Measurements from ENCODE around the gene KMT5B. TPM values are rescaled to one million over a fixed set of nuclear protein-coding genes. Genes with fewer than 3 reads are reported as not detected.
A peak's percentile ranks its signal among the peaks of the same experiment; 100 is the strongest.

Gene KMT5B
- total RNA-seq, 1 experiment from 2014 or later = 12.4 TPM

- no peak for DNase-seq (ENCODE audit: low spot score)
These were observed 67.8 kb downstream of the KMT5B start for GRCh38 chr11:68145120-68145866.

GRCh38 chr11:68143310-68143689 is 69.8 kb downstream of the KMT5B start:
- DNase-seq (ENCODE audit: low spot score) = no peak

- no peak for DNase-seq (ENCODE audit: low spot score)
These were observed 70.4 kb downstream of the KMT5B start for GRCh38 chr11:68142441-68143309.

- DNase-seq (ENCODE audit: low spot score) = peak; percentile 37
These were observed 71.1 kb downstream of the KMT5B start for GRCh38 chr11:68142028-68142412.

GRCh38 chr11:68141246-68142027 is 71.7 kb downstream of the KMT5B start:
- no peak for DNase-seq (ENCODE audit: low spot score)

GRCh38 chr11:68140496-68141245 is 72.4 kb downstream of the KMT5B start:
- DNase-seq (ENCODE audit: low spot score) = no peak

- no peak for DNase-seq (ENCODE audit: low spot score)
These were observed 74.9 kb downstream of the KMT5B start for GRCh38 chr11:68138237-68138636.

GRCh38 chr11:68137833-68138232 is 75.3 kb downstream of the KMT5B start:
- no peak for DNase-seq (ENCODE audit: low spot score)

- DNase-seq (ENCODE audit: low spot score) = no peak
These were observed 76.2 kb downstream of the KMT5B start for GRCh38 chr11:68136866-68137265.

GRCh38 chr11:68135161-68135560 is 77.9 kb downstream of the KMT5B start:
- no peak for DNase-seq (ENCODE audit: low spot score)

GRCh38 chr11:68133761-68134160 is 79.3 kb downstream of the KMT5B start:
- DNase-seq (ENCODE audit: low spot score) = no peak

- no peak for DNase-seq (ENCODE audit: low spot score)
These were observed 83.0 kb downstream of the KMT5B start for GRCh38 chr11:68130121-68130520.

- DNase-seq (ENCODE audit: low spot score) = no peak
These were observed 84.3 kb downstream of the KMT5B start for GRCh38 chr11:68128682-68129327.

- no peak for DNase-seq (ENCODE audit: low spot score)
These were observed 85.1 kb downstream of the KMT5B start for GRCh38 chr11:68127714-68128681.

GRCh38 chr11:68125164-68125563 is 87.9 kb downstream of the KMT5B start:
- no peak for DNase-seq (ENCODE audit: low spot score)

GRCh38 chr11:68122936-68123539 is 90.1 kb downstream of the KMT5B start:
- no peak for DNase-seq (ENCODE audit: low spot score)

- peak; percentile 87 for DNase-seq (ENCODE audit: low spot score)
These were observed 91.8 kb downstream of the KMT5B start, which contains the start of gene CHKA for GRCh38 chr11:68121067-68121899. Gene CHKA (minus strand): TSS chr11:68121388. CDS start chr11:68121177, 211 bp downstream.
